ENCODE measurements around the gene ZNF195. TPM values are rescaled to one million over a fixed set of nuclear protein-coding genes. Genes with fewer than 3 reads are reported as not detected.
"Not testable (repeated sequence)": the region's sequence is repeated elsewhere in the genome, so short reads cannot be mapped to it uniquely, and the experiment has no call there.

Gene ZNF195
- 33.0 TPM for polyA plus RNA-seq

GRCh38 chr11:3378426-3379423 lies at the start of gene ZNF195:
ZNF195 (minus strand) TSS chr11:3379146; CDS start chr11:3379040, 106 bp downstream.
- Mint-ChIP-seq H3K27me3 (no peaks in the 10 kb centered on the region), H3K9me3 (no peaks in the 10 kb centered on the region), H3K27ac (peak within 1 kb of the TSS; percentile 71 to 97 (median 96)), H3K4me1 (peaks cover 31 to 41% (median 36%) of the 10 kb centered on the region in 3 donors), H3K4me3 (peak within 1 kb of the TSS; percentile 89 to 99 (median 98)), H3K36me3 (peaks cover 10% of the 10 kb centered on the region)

DNA sequence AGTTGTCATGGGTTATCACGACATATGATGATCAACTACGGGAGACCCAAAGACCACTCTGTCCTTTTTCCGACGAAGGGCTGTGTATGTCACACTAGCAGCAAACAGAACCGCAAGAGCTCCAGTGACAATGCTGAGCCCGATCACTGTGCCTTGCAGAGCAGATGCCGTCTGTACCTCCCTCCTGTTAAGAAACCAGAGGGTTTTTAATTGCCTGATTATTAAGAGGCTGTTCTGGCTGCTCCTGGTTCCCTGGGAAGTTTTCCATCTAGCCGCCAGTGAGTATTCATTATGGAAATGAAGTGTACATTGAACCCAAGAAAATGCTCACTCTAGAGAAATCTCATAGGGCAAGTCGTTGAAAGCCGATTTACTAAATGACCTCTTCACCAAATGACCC lies 49.1 kb upstream of the ZNF195 start:
- not testable (repeated sequence) for H3K27me3 Mint-ChIP-seq, H3K4me3 Mint-ChIP-seq, H3K36me3 Mint-ChIP-seq

GRCh38 chr11:3426541-3426940 lies 47.6 kb upstream of the ZNF195 start:
- H3K27ac Mint-ChIP-seq, H3K9me3 Mint-ChIP-seq, H3K36me3 Mint-ChIP-seq, H3K27me3 Mint-ChIP-seq, H3K4me1 Mint-ChIP-seq, H3K4me3 Mint-ChIP-seq: not testable (repeated sequence)

More for the DNA sequence above, 49.1 kb upstream of the ZNF195 start:
- H3K4me1 Mint-ChIP-seq, H3K9me3 Mint-ChIP-seq, H3K27ac Mint-ChIP-seq: not testable (repeated sequence)

DNA sequence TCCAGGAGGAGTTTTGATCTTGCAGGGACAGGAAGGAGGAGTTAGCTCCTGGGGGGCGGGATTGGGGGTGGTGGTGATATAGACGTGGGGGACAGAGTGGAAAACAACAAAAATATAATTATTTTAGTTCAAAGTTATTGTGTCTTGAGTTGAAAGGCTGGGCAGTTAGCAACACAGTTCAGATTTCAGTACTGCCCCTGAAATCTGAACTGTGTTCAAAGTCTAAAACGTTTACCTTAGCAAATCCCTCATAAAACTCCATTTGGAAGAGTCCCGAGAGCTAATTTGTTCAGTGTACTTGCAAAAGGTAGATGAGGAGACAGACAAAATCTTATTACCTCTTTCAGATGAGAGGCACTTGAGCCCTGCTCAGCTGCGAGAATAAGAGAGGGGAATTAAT lies 45.0 kb upstream of the ZNF195 start:
- H3K4me1 Mint-ChIP-seq, H3K36me3 Mint-ChIP-seq, H3K27ac Mint-ChIP-seq, H3K27me3 Mint-ChIP-seq, H3K9me3 Mint-ChIP-seq: not testable (repeated sequence)
- H3K4me3 Mint-ChIP-seq, result peak overlapping the region in 3 of 4 donors; percentile 96 to 99 (median 98)

DNA sequence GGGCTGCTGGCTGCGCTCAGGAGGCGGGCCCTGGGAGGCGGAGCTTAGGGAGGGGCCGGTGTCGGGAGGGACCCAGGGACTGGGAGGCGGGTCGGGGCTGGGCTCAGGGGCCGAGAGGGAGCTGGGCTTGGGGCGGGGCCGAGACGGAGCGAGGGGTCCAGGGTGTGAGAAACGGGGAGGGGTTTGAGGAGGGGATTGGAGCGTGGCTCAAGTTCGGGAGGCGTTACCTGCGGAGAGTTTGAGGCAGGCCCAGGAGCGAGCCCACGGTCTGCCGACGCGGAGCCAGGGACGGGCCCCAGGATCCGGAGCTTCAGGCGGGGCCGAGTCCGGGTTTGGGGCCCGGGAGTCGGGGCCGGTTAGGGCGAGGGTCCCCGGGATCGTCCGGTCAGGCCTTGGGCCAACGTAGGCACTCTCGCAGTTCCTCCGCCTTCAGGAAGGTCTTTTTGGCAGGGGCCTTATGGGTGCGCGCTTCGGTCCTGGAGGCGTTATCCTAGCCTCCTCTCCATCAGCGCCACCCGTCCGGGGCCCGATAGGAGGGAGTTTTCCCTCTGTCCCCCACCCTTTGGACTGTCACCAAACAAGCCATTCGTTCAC lies 44.3 kb upstream of the ZNF195 start:
- not testable (repeated sequence) for H3K27me3 Mint-ChIP-seq, H3K9me3 Mint-ChIP-seq, H3K4me1 Mint-ChIP-seq, H3K36me3 Mint-ChIP-seq
- H3K27ac Mint-ChIP-seq, result peak overlapping the region in 2 of 3 donors; percentile 97 to 98
- H3K4me3 Mint-ChIP-seq, result peak overlapping the region; percentile 91 to 99 (median 97)

DNA sequence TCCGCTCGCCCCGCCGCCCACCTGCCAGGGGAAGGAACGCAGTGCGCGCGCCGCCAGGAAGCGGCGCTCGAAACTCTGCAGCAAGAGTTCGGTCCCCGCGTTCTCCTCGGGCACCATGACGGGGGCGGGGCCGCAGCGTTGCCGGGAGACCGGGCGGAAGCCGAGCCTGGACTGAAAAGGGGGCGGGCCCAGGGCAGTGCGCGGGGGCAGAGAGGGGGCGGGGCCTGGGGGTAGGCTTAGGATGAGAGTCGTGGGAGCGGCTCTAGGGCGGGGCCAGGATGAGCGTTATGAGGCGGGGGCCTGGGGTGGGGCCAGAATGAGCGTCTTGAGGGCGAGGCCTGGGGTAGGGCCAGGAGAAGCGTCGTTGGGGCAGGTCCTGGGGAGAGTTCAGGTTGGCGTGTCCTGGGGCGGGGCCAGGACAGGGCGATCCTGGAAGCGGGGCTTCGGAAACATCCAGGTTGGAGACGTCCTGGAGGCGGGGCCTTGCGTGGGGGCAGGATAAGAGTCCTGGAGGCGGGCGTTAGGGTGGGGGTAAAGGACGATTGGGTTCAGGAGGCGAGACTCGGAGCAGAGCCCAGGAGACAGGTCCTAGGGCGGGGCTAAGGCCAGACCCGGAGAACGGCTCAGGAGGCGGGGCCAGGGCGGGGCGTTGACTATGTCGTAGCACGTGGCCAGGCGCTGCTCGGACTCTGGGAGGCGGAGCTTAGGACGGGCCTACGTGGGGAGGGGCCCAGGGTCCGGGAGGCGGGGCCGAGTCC lies 43.6 kb upstream of the ZNF195 start:
- Mint-ChIP-seq H3K4me3 (peak overlapping the region; percentile 91 to 99 (median 97)), H3K27ac (peak overlapping the region; percentile 94 to 98 (median 97))
- H3K27me3 Mint-ChIP-seq, H3K9me3 Mint-ChIP-seq, H3K4me1 Mint-ChIP-seq, H3K36me3 Mint-ChIP-seq: not testable (repeated sequence)

GRCh38 chr11:3421608-3422379 lies 42.8 kb upstream of the ZNF195 start:
- not testable (repeated sequence) for H3K9me3 Mint-ChIP-seq, H3K27me3 Mint-ChIP-seq, H3K4me1 Mint-ChIP-seq, H3K36me3 Mint-ChIP-seq
- H3K27ac Mint-ChIP-seq, result peak overlapping the region; percentile 86 to 98 (median 97)
- peak overlapping the region; percentile 91 to 99 (median 97) for H3K4me3 Mint-ChIP-seq

- H3K4me1 Mint-ChIP-seq, H3K9me3 Mint-ChIP-seq, H3K27ac Mint-ChIP-seq, H3K27me3 Mint-ChIP-seq, H3K36me3 Mint-ChIP-seq: not testable (repeated sequence)
- peak overlapping the region in 3 of 4 donors; percentile 3 to 96 (median 65) for H3K4me3 Mint-ChIP-seq
These were observed 41.5 kb upstream of the ZNF195 start for GRCh38 chr11:3420281-3421042.

GRCh38 chr11:3419496-3419895 lies 40.5 kb upstream of the ZNF195 start:
- peak overlapping the region in 1 of 3 donors; percentile 72 for H3K27ac Mint-ChIP-seq
- H3K4me1 Mint-ChIP-seq, H3K27me3 Mint-ChIP-seq, H3K9me3 Mint-ChIP-seq, H3K36me3 Mint-ChIP-seq: not testable (repeated sequence)
- peak overlapping the region in 1 of 4 donors; percentile 96 for H3K4me3 Mint-ChIP-seq

- H3K27me3 Mint-ChIP-seq, H3K27ac Mint-ChIP-seq, H3K4me1 Mint-ChIP-seq, H3K36me3 Mint-ChIP-seq, H3K9me3 Mint-ChIP-seq: not testable (repeated sequence)
- peak overlapping the region in 1 of 4 donors; percentile 44 for H3K4me3 Mint-ChIP-seq
These were observed 38.1 kb upstream of the ZNF195 start for GRCh38 chr11:3417047-3417446.

DNA sequence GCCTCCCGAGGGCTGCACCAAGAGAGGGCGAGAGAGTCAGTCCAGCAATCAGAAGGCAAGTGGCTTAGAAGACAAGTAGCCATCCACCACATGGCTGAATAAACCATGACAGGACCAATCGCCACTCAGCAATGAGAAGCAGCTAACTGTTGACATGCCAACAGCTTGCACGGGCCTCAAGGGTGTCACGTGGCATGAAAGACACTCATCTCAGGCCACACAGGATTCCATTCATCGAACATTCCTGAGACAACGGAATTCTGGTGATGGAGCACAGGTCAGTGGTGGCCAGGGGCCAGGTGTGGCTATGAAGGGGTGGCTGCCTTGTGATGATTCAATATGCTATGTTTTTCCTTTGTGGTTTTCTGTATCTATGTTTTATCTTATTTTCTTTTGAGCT lies 36.4 kb upstream of the ZNF195 start:
- H3K4me3 Mint-ChIP-seq, H3K9me3 Mint-ChIP-seq, H3K27me3 Mint-ChIP-seq, H3K27ac Mint-ChIP-seq, H3K36me3 Mint-ChIP-seq, H3K4me1 Mint-ChIP-seq: not testable (repeated sequence)

GRCh38 chr11:3413666-3414065 lies 34.7 kb upstream of the ZNF195 start:
- H3K4me3 Mint-ChIP-seq, H3K27me3 Mint-ChIP-seq, H3K27ac Mint-ChIP-seq, H3K36me3 Mint-ChIP-seq, H3K9me3 Mint-ChIP-seq, H3K4me1 Mint-ChIP-seq: not testable (repeated sequence)

- Mint-ChIP-seq H3K36me3 (no peaks in the 10 kb centered on the region), H3K4me1 (peaks cover 3 to 5% (median 5%) of the 10 kb centered on the region in 3 donors), H3K9me3 (no peaks in the 10 kb centered on the region), H3K4me3 (no peak overlapping the region), H3K27me3 (no peaks in the 10 kb centered on the region), H3K27ac (peak overlapping the region in 1 of 3 donors; percentile 80)
These were observed 33.9 kb upstream of the ZNF195 start for GRCh38 chr11:3412837-3413236.

DNA sequence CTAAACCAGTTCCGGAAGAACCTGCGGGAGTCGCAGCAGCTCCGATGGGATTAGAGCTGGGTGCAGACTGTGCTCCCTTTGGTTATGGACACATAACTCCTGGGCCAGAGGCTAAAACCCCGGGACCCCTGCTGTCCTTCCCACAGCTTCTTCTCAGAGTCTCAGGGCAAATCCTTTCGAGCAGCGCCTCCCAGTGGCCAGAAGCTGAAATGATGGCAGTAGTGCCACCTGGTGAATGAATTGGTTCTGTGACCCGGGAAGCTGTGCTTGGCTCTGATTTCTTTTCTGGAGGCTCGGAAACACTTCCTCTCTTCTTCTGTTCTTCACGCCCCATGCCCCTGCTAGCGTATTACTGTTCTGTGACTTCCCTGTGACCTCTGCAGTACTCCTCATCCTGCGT lies 29.8 kb upstream of the ZNF195 start:
- peak overlapping the region in 1 of 4 donors; percentile 58 for H3K4me3 Mint-ChIP-seq
- not testable (repeated sequence) for H3K36me3 Mint-ChIP-seq, H3K9me3 Mint-ChIP-seq, H3K27me3 Mint-ChIP-seq, H3K4me1 Mint-ChIP-seq, H3K27ac Mint-ChIP-seq

Data from IgD-negative memory B cell (primary cell).